Cortex of kidney (tissue), 1 donor: ENCODE data around the gene PHKA1.
"Not testable (repeated sequence)": the region's sequence is repeated elsewhere in the genome, so short reads cannot be mapped to it uniquely, and the experiment has no call there.

Source experiments
- DNase-seq: peaks from one replicate; lab custom pipeline; 2025; lab: John Stamatoyannopoulos, UW

The PHKA1 gene

DNA sequence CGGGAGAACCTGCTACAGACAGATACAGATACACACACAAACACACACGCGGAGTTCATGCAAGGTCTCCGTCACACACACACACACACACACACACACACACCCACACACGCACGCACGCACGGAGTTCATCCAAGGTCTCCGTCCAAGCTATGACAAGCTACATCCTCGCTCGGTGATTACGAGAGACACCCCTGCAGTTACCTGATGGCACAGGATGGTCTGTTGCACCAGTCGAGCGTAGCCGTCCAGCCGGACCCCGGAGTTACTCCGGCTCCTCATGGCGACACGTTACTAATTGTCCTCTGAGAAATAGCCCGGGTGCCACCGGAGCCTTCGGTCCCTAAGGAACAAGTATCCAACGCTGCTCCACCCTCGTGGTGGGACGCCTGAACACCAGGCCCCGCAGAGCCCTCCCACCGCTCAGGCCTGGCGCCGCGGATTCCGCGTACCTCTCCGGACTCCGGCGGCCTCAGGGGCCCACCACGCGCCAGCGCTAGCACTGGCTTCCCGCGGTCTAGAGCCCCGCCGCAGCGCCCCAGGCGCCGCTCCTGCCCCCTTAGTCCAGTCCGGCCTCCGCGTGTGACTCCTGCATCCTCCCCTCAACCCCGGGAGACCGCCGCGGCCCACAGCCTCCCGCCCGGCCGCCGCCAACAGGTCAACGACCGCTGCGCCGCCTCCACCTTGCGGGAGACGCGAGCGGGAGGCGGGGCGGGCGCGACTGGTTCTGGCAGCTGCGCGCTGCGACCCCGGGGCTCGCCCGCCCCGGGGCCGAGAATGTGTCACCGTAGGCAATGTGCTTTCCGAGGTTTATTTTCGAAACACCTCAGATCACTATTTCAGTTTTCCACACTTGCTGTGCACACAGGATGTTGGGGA, at the start of gene PHKA1:
TSS of gene PHKA1 (minus strand) at position 708 of the 879 bp plus-strand sequence. CDS start at position 282, 426 bp downstream.
- DNase-seq: not testable (repeated sequence)

DNA sequence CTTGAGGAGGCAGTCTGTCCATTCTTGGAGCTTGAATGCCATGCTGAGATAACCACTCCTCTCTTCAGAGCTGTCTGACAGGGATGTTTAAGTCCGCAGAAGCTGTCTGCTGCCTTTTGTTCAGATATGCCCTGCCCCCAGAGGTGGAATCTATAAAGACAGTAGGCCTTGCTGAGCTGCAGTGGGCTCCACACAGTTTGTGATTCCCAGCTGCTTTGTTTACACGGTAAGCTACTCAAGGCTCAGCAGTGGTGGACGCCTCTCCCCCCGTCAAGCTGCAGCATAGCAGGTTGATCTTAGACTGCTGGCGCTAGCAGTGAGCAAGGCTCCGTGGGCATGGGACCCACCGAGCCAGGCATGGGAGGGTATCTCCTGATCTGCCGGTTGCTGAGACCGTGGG, 46.3 kb upstream of the PHKA1 start:
- DNase-seq: not testable (repeated sequence)

DNA sequence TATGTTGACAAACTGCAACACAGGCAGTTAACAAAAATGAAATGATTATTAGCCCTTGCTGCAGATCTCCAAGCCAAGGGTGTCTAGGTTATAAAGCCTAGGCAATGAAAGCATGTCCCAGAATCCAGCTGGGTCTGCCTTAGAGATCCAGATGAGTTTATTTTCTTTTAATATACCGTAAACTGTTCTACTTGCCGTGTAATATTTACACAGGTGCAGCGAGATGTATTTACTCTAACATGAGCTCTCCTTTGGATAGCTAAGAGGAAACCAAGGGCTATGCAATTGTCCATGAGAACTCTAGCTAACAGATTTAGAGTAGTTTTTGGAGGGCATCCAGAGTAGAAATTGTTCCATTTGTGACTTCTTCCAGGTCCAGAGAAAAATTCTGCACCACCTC, 34.4 kb upstream of the PHKA1 start:
- not testable (repeated sequence) for DNase-seq

DNA sequence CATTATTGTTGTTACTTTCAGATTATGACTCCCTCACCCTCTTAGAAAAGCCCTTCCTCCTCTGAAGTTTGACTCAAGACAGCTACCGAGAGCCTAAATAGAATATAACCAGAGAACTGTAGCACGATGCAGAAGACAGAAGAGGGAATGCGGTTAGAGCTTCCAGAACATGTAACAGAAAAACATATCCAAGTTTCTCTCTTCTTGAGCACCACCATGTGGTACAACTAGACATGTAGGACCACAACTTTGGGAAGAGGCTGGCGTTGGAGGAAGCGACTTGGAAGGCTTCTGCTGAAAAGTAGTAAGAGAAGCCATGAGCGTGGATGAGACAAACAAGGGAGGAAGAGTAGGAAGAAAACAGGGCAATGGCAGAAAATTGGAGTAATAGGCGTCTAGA, 31.4 kb upstream of the PHKA1 start:
- not testable (repeated sequence) for DNase-seq

DNA sequence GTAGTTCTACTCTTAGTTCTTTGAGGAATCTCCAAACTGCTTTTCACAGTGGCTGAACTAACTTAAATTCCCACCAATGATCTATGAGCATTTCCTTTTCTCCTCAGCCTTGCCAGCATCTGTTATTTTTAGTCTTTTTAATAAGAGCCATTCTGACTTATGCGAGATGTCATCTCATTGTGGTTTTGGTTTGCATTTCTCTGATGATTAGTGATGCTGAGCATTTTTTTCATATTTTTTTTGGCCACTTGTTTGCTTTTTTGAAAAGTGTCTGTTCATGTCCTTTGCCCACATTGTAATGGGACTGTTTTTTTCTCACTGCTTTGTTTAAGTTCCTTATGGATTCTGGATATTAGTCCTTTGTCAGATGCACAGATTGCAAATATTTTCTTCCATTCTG, 21.5 kb upstream of the PHKA1 start:
- DNase-seq: no peak

DNA sequence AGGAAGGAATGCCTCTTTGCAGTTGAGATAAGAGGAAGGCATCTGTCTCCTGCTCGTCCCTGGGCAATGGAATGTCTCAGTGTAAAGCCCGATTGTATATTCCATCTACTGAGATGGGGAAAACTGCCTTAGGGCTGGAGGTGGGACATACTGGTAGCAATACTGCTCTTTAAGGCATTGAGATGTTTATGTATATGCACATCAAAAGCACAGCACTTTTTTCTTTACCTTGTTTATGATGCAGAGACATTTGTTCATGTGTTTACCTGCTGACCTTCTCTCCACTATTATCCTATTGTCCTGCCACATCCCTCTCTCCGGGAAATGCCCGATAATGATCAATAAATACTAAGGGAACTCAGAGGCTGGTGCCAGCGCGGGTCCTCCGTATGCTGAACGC, 19.5 kb upstream of the PHKA1 start:
- not testable (repeated sequence) for DNase-seq

DNA sequence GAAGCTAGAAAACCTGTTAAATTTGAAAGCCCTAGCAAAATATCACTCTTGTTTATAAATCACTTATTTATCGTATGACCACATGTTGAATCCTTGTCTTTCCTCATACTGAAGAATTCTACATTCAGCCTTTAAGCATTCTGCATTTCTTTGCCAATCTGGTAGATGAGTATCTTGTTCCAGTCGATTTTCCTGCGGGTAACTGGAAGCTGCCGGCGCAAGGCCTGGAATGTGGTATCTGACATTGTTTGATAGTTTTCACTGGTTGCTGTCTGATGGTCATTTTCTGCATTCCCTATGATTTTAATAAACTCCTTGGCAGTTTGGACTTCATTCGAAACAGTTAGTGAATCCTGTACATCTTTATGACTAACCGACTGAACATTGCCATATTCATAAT, 13.7 kb upstream of the PHKA1 start:
- no peak for DNase-seq

DNA sequence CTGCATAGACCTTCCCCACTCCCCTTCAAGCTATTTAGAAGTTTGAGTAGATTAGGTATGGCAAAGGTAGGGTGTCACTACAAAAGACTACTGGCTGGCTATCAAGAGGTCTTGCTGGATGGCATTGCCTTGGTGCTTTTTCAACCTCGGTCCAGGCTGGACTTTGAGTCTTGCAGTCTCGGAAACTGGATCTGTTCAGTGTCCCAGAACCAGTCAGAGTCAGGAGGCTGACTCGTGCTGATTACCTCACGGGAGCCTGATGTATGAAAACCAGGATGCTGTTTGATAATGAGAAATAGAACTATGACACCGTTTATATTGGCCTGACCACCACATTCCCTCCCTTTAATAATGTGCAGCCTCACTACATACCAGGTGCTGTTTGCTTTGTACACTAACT, 2.7 kb upstream of the PHKA1 start:
- no peak for DNase-seq

DNA sequence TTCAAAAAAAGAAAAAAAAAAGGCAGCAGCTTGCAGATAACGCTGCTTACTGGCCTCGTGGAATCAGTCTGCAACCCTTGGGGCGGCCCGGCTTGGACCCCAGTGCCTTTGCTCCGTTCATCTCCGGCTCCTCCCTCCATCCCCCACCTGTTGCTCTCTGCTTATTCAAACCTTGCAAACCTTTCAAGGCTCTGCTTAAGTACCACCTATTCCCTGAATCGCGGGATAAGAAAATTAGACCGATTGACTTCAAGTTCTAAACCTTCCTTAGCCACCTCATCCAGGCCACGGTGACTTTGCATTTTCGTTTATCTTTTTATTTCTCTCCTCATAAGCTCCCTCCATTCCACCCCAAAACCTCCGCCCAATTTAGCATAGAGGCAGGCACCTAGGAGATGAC, 1.4 kb upstream of the PHKA1 start:
- DNase-seq: no peak

DNA sequence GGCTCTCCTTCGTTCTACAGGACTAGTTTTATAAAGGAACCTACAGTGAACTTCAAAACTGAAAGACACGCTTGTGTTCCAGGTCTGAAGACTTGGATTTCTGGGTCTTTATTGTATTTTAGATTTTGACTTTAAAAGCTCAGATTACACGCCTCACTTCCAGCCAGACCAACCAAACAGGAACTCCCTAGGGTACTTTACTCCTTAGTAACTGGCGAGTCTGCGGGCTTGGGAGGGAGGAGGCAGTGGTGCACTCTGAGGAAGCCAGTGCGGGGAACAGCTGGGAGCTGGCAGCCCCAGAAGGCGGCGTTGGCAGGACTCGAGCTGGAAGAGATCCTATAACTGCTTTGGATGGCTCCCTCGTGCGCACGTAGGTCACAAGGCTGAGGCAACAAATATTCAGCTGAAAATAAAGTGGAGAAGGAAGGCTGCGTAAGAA, 391 bp upstream of the PHKA1 start:
- no peak for DNase-seq

DNA sequence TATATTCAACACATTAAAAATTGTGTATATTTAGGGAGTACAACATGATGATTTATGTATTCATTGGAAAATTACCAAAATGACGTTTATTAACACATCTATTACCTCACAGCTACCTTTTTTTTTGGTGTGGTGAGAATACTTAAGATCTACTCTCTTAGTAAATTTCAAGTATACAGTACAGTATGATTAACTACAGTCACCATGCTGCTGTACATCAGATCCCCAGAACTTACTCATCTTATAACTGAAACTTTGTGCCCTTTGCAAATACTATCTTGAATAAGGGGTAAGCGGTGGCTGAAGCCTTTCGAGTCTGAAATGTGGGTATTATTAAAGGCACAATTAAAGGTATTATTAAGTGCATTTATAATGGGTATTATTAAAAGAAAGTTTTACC, 976 bp downstream of the PHKA1 start:
- DNase-seq: no peak

DNA sequence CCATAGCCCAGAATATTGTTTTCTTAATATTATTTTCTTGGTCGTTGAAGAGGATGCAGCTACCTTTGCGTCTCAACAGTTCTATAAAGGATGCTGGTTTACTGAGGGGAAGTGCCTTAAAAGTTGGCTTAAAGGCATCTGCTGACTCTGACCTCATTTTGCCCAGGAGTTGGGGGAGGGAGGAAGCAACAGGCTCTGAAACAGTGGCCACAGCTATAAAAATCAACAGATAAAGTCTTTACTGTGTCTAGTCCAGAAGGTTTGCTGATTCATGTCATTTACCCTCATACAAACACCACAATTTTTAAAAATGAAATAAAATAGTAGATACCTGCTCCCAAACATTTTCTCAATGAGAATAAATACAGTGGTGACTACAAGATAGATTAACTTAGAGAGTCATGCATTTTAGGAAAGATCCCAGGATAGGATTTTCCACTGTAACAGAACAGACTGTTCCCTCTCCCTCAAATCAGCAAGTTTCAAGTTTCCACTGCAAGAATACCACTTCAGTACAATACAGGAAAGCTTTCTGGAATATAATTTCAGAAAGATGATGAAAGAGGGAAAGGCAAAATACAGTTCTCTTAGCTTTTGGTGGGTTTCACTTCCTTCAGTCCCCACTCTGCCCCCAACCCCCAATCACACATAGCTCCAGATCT, 1.9 kb downstream of the PHKA1 start:
- DNase-seq: no peak

DNA sequence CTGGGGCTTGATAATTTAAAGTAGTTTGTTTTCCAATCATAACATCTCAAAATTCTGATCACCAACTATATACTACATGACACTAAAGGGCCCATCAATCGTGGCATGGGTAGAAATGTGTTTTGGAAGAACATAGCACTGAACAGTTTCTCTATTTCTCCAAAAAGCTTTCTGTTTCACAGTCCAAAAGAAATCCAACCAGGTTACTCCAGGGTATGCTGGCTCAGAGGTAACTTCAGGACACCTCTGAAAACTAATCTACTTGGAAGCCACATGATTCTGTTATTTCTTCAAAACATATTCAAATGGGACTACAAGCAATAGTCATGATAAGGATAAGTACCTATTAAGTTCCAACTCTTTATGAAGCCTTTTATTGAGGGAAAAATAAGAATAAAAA, 8.3 kb downstream of the PHKA1 start:
- no peak for DNase-seq

DNA sequence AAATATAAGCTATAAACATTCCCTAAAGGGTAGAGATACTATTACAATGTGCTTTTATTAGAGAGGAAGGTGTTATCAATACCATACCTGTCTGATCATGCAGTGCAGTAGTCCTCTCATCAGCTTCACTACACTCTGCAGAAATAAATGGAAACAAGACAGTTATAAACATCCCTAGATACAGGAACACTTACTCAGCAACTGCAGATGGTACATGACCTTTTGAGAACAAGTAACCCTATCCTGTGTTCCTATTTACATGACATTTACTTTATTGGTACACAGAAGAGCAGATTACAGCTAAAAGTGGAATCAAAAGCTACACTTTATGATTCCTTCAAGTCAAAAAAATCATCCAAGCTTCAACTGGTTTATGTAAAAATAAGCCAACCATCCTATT, 9.0 kb downstream of the PHKA1 start:
- no peak for DNase-seq

DNA sequence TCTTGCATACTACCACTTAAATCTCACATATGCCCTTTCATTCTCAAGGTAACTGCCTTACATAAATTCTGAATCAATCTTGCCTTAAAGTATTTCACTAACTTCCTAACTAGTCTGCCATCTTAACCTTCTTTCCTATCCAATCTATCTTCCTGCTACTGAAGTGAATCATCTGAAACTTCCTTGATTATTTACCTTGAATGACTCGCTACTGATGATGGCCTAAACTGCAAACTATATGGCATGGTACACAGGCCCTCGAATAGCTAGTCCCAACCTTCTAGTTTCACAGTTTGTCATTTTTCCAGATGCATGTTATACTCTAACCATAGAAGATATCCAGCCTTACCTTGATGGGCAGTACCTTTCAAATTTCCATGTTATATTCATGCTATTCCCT, 19.9 kb downstream of the PHKA1 start:
- no peak for DNase-seq

DNA sequence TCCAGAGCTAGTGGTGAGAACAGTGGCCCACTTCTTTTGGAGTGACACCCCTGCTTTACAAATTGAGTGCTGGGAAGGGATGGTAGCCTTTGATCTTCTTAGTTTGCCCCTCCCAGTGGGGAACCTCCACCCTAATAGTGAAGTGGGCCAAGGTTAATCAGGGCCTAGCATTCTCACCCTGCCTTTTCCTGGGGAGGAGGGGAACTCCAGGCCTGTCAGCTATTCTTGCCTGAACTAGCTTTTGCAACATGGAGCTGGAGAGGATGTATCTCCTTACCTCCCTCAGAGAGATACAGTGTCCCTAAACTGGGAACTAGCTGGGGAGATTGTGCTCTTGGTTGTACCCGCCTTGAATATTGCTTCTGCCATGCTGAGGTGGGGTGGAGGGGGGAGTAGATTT, 20.6 kb downstream of the PHKA1 start:
- no peak for DNase-seq

DNA sequence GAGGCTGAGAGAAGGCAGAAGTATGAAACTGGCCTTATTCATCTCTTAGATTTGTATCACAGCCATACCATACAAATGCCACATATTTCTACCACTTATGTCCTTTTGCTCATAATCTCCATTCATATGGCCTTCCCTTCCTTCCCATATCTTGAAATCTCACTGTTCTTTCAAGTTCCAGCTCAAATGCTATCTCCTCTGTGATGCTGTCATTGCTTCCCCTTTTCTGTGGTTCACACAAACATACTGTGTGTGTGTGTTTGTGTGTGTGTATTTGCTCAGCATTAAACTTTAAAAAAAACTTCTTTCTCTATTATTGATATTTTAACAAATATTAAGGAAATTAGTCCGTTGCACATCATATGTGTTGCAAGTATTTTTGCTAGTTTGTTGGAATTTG, 26.7 kb downstream of the PHKA1 start:
- no peak for DNase-seq

DNA sequence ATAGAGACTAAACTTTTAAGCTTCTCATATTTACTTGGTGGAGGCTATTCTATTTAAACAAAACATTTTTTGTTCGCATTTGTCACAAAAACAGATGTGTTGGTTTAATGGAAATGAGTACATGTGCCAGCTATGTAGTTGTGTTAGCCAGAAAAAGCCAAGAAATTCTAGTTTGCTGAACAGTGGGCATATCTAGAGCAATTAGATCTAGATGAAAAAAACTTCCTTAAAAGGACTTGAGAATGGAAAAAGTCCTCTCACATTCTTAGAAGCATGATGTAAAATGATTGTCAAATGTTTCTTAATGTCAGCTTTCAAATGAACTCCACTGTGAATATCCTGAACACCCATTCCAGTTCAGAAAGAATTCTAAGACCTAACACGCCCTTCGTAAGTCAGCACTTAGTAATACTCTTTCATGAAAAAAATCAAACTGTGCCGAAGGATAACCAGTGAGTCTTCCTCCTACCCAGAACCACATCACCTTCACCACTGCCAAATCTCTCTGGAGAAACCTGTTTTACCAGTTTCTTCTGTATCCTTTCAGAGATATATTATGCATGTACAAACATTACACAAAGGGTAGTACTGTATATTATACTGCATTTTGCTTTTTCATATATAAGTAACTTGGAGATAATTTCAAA, 28.2 kb downstream of the PHKA1 start:
- DNase-seq: no peak

DNA sequence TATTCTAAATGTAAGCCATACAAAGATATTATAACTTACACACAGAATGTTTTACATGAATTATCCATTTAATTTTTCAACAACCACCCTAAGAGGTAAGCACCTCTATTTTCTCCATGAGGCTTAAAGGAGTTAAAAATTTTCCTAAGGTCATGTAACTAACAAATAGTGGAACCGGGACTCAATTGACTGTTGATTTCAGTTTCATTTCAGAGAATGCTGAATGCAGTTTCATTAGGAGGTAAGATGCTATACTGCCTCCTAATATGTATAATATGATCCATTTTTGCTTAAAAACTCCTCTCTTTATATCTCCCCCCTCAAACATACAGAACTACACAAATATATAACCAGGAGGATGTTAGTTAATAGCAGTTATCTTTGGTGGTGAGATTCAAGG, 29.1 kb downstream of the PHKA1 start:
- DNase-seq: no peak

DNA sequence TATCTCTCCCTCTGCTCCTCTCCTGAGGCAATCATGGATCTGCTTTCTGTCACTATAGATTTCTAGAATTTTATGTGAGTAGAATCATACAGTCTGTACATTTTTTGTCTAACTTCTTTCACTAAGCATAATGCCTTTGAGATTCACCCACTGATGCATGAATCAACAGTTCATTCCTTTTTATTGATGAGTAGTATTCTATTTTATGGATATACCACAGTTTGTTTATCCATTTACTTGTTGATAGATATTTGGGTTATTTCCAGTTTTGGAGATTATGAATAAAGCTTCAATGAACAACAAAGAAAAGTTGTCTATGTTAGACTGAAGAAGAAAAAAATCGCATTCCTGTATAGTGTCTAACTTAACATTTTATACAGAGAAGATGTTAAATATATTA, 30.5 kb downstream of the PHKA1 start:
- DNase-seq: no peak

DNA sequence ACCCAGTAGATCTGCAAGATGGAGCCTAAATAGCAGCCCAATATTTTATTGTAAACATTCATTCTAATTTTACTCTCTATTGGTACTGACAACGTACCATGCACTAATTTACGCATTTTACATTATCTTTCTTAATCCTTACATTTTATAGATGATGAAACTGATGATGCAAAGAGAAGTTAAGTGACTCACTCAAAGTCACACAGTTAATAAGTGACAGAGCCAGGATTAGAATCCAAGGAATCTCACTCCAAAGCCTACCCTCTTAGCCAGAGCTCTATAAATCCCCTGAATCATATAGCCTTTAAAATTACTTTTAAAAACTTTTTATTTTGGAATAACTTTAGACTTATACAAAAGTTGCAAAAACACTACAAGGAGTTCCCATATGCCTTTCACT, 37.6 kb downstream of the PHKA1 start:
- no peak for DNase-seq

DNA sequence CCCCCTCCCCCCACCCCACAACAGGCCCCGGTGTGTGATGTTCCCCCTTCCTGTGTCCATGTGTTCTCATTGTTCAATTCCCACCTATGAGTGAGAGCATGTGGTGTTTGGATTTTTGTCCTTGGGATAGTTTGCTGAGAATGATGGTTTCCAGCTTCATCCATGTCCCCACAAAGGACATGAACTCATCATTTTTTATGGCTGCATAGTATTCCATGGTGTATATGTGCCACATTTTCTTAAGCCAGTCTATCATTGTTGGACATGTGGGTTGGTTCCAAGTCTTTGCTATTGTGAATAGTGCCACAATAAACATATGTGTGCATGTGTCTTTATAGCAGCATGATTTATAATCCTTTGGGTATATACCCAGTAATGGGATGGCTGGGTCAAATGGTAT, 40.2 kb downstream of the PHKA1 start:
- DNase-seq: not testable (repeated sequence)

DNA sequence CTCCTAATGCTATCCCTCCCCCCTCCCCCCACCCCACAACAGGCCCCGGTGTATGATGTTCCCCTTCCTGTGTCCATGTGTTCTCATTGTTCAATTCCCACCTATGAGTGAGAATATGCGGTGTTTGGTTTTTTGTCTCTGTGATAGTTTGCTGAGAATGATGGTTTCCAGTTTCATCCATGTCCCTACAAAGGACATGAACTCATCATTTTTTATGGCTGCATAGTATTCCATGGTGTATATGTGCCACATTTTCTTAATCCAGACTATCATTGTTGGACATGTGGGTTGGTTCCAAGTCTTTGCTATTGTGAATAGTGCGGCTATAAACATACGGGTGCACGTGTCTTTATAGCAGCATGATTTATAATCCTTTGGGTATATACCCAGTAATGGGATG, 44.6 kb downstream of the PHKA1 start:
- DNase-seq: not testable (repeated sequence)
